Measurements from ENCODE around the gene GDPD4.

Gene GDPD4

DNA sequence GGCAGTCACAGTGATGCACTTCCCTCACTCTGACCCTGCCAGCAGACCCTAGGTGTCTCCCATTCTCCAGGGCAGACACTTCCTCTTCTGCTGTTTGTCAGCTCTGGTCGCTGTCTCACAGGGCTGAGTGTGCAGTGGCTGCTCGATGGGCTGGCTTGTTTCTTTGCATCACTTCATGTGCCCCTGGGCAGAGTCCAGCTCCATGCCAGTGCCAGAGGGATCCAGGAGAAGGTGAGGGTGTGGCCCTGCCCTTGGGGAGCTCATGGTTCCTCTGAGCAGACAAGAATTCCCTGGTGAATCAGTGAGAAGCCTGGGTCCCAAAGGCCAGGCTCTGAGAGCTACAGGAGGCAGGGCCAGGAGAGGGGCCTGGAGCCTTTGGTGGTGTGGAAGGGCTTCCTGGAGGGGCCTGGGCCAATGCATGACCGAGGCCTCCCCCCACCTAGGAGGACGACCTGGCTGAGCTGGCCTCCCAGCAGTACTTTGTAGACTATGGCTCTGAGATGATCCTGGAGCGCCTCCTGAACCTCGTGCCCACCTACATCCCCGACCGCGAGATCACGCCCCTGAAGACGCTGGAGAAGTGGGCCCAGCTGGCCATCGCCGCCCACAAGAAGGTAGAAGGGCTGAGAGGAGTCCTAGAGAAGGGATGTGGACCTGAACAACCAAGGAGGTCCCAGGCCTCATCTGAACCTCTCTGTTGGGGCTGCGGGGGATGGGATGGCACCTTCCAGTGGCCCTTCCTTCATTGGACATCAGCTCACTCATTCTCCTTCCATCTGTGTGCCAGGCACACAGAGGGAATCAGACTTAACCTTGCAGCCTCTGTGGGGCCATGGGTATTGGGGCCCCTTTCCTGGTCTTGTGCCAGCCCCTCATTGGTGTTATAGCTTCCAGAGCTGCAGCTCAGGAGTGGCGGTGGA, 107.3 kb downstream of the GDPD4 start:
- Histone ChIP-seq H2AK5ac (ENCODE audit: low read depth, low read length) (peak overlapping the region; percentile 24), H3K4me3 (ENCODE audit: low read length in 2 of 2) (no peak overlapping the region), H4K8ac (ENCODE audit: low read depth, low read length) (no peak overlapping the region), H3K27ac (replicated peaks; ENCODE audit: low read length) (no peak overlapping the region), H2AFZ (ENCODE audit: low read length) (no peak overlapping the region), H3K18ac (ENCODE audit: low read length) (peak overlapping the region; percentile 53), H3K79me1 (ENCODE audit: low read depth, low read length) (no peaks in the 10 kb centered on the region), H2BK15ac (ENCODE audit: low read length) (peak overlapping the region; percentile 76), H2BK12ac (ENCODE audit: low read length) (no peak overlapping the region), H3K36me3 (replicated peaks in 1 of 2; ENCODE audit: control insufficient read depth in 2 of 2, insufficient read depth in 2 of 2, low read length in 2 of 2) (no peaks in the 10 kb centered on the region), H3K23ac (ENCODE audit: low read depth, low read length, poor library complexity) (peak overlapping the region; percentile 39), H2BK5ac (ENCODE audit: low read length) (no peak overlapping the region), H3K4me1 (ENCODE audit: control insufficient read depth in 2 of 2, insufficient read depth in 1 of 2, low read depth in 1 of 2, low read length in 2 of 2) (no peaks in the 10 kb centered on the region), H4K91ac (ENCODE audit: low read depth, low read length, poor library complexity) (no peak overlapping the region), H3K14ac (ENCODE audit: low read length) (no peak overlapping the region), H3K9me3 (replicated peaks in 1 of 2; ENCODE audit: control insufficient read depth in 2 of 2, insufficient read depth in 1 of 2, low read depth in 1 of 2, low read length in 2 of 2) (peaks cover 0 to 5% of the 10 kb centered on the region in 2 donors), H3K4me2 (ENCODE audit: insufficient read depth, low read length, poor library complexity, severe bottlenecking) (no peak overlapping the region), H2BK120ac (ENCODE audit: low read depth, low read length) (peak overlapping the region; percentile 40), H3K9ac (ENCODE audit: low read depth, low read length, poor library complexity) (peak overlapping the region; percentile 13), H3K27me3 (ENCODE audit: control insufficient read depth in 3 of 3, insufficient read depth in 3 of 3, low read depth in 1 of 3, low read length in 3 of 3) (no peaks in the 10 kb centered on the region), H3K4ac (ENCODE audit: low read length) (no peak overlapping the region)
- DNase-seq (ENCODE audit: low spot score), result no peak
- no CpG with 5 or more reads among the region's 15 CpGs for WGBS, 2 donors (ENCODE audit: extremely low coverage in 2 of 2, insufficient read length in 2 of 2, insufficient replicate concordance in 1 of 2)

DNA sequence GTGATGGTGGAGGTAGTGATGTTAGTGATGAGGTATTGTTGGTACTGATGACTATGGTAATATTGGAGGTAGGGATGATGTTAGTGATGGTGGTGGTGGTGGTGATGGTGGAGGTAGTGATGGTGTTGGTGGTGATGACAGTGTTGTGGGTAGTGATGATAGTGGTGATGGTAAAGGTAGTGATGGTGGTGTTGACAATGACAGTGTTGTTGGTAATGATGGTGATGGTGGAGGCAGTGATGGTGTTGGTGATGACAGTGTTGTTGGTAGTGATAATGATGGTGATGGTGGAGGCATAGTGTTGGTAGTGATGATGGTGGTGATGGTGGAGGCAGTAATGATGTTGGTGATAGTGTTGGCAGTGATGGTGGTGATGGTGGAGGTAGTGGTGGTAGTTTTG, 108.3 kb downstream of the GDPD4 start:
- Histone ChIP-seq H4K91ac (ENCODE audit: low read depth, low read length, poor library complexity) (no peak overlapping the region), H3K4me1 (ENCODE audit: control insufficient read depth in 2 of 2, insufficient read depth in 1 of 2, low read depth in 1 of 2, low read length in 2 of 2) (no peaks in the 10 kb centered on the region), H3K9ac (ENCODE audit: low read depth, low read length, poor library complexity) (no peak overlapping the region), H2BK120ac (ENCODE audit: low read depth, low read length) (no peak overlapping the region), H3K4ac (ENCODE audit: low read length) (no peak overlapping the region), H2BK15ac (ENCODE audit: low read length) (no peak overlapping the region), H2AK5ac (ENCODE audit: low read depth, low read length) (no peak overlapping the region), H3K27me3 (ENCODE audit: control insufficient read depth in 3 of 3, insufficient read depth in 3 of 3, low read depth in 1 of 3, low read length in 3 of 3) (no peaks in the 10 kb centered on the region), H3K18ac (ENCODE audit: low read length) (no peak overlapping the region), H3K4me3 (ENCODE audit: low read length in 2 of 2) (peak overlapping the region in 1 of 2 donors; percentile 47), H3K14ac (ENCODE audit: low read length) (no peak overlapping the region), H3K9me3 (replicated peaks in 1 of 2; ENCODE audit: control insufficient read depth in 2 of 2, insufficient read depth in 1 of 2, low read depth in 1 of 2, low read length in 2 of 2) (peaks cover 0 to 5% of the 10 kb centered on the region in 2 donors), H2AFZ (ENCODE audit: low read length) (no peak overlapping the region), H3K36me3 (replicated peaks in 1 of 2; ENCODE audit: control insufficient read depth in 2 of 2, insufficient read depth in 2 of 2, low read length in 2 of 2) (no peaks in the 10 kb centered on the region), H4K8ac (ENCODE audit: low read depth, low read length) (no peak overlapping the region), H3K4me2 (ENCODE audit: insufficient read depth, low read length, poor library complexity, severe bottlenecking) (no peak overlapping the region), H2BK12ac (ENCODE audit: low read length) (no peak overlapping the region), H3K79me1 (ENCODE audit: low read depth, low read length) (no peaks in the 10 kb centered on the region), H2BK5ac (ENCODE audit: low read length) (no peak overlapping the region), H3K27ac (replicated peaks; ENCODE audit: low read length) (no peak overlapping the region), H3K23ac (ENCODE audit: low read depth, low read length, poor library complexity) (no peak overlapping the region)
- DNase-seq (ENCODE audit: low spot score), result no peak

GRCh38 chr11:77191823-77192495, 109.5 kb downstream of the GDPD4 start:
- no peak overlapping the region for H4K91ac ChIP-seq (ENCODE audit: low read depth, low read length, poor library complexity)
- H3K23ac ChIP-seq (ENCODE audit: low read depth, low read length, poor library complexity), result no peak overlapping the region
- peak overlapping the region; percentile 95 for H4K8ac ChIP-seq (ENCODE audit: low read depth, low read length)
- H2BK5ac ChIP-seq (ENCODE audit: low read length), result no peak overlapping the region
- no peak overlapping the region for H3K14ac ChIP-seq (ENCODE audit: low read length)
- no peak overlapping the region for H3K27ac ChIP-seq (replicated peaks; ENCODE audit: low read length)
- H2BK120ac ChIP-seq (ENCODE audit: low read depth, low read length), result no peak overlapping the region
- WGBS, 2 donors (ENCODE audit: extremely low coverage in 2 of 2, insufficient read length in 2 of 2, insufficient replicate concordance in 1 of 2), result no CpG with 5 or more reads among the region's 27 CpGs
- no peaks in the 10 kb centered on the region for H3K4me1 ChIP-seq (ENCODE audit: control insufficient read depth in 2 of 2, insufficient read depth in 1 of 2, low read depth in 1 of 2, low read length in 2 of 2)
- H3K36me3 ChIP-seq (replicated peaks in 1 of 2; ENCODE audit: control insufficient read depth in 2 of 2, insufficient read depth in 2 of 2, low read length in 2 of 2), result no peaks in the 10 kb centered on the region
- no peaks in the 10 kb centered on the region for H3K27me3 ChIP-seq (ENCODE audit: control insufficient read depth in 3 of 3, insufficient read depth in 3 of 3, low read depth in 1 of 3, low read length in 3 of 3)
- peak overlapping the region; percentile 83 for H3K18ac ChIP-seq (ENCODE audit: low read length)
- no peak overlapping the region for H3K4me2 ChIP-seq (ENCODE audit: insufficient read depth, low read length, poor library complexity, severe bottlenecking)
- no peak overlapping the region for H2BK12ac ChIP-seq (ENCODE audit: low read length)
- peaks cover 0 to 5% of the 10 kb centered on the region in 2 donors for H3K9me3 ChIP-seq (replicated peaks in 1 of 2; ENCODE audit: control insufficient read depth in 2 of 2, insufficient read depth in 1 of 2, low read depth in 1 of 2, low read length in 2 of 2)
- DNase-seq (ENCODE audit: low spot score), result peak; percentile 64
- no peak overlapping the region for H3K4ac ChIP-seq (ENCODE audit: low read length)
- H3K9ac ChIP-seq (ENCODE audit: low read depth, low read length, poor library complexity), result no peak overlapping the region
- H2BK15ac ChIP-seq (ENCODE audit: low read length), result peak overlapping the region; percentile 29
- H2AK5ac ChIP-seq (ENCODE audit: low read depth, low read length), result no peak overlapping the region
- H3K4me3 ChIP-seq (ENCODE audit: low read length in 2 of 2), result peak overlapping the region in 1 of 2 donors; percentile 15
- H2AFZ ChIP-seq (ENCODE audit: low read length), result peak overlapping the region; percentile 57
- no peaks in the 10 kb centered on the region for H3K79me1 ChIP-seq (ENCODE audit: low read depth, low read length)

GRCh38 chr11:77191429-77191822, 110.1 kb downstream of the GDPD4 start:
- no CpG with 5 or more reads among the region's 11 CpGs for WGBS, 2 donors (ENCODE audit: extremely low coverage in 2 of 2, insufficient read length in 2 of 2, insufficient replicate concordance in 1 of 2)

More at GRCh38 chr11:77191429-77191822, 110.1 kb downstream of the GDPD4 start:
- Histone ChIP-seq H3K23ac (ENCODE audit: low read depth, low read length, poor library complexity) (no peak overlapping the region), H2AK5ac (ENCODE audit: low read depth, low read length) (no peak overlapping the region), H3K4ac (ENCODE audit: low read length) (no peak overlapping the region), H3K27ac (replicated peaks; ENCODE audit: low read length) (no peak overlapping the region), H4K8ac (ENCODE audit: low read depth, low read length) (no peak overlapping the region), H2BK15ac (ENCODE audit: low read length) (peak overlapping the region; percentile 29), H3K36me3 (replicated peaks in 1 of 2; ENCODE audit: control insufficient read depth in 2 of 2, insufficient read depth in 2 of 2, low read length in 2 of 2) (no peaks in the 10 kb centered on the region), H3K18ac (ENCODE audit: low read length) (no peak overlapping the region), H2BK120ac (ENCODE audit: low read depth, low read length) (no peak overlapping the region), H3K4me2 (ENCODE audit: insufficient read depth, low read length, poor library complexity, severe bottlenecking) (no peak overlapping the region), H2BK5ac (ENCODE audit: low read length) (no peak overlapping the region), H3K9ac (ENCODE audit: low read depth, low read length, poor library complexity) (no peak overlapping the region), H3K4me1 (ENCODE audit: control insufficient read depth in 2 of 2, insufficient read depth in 1 of 2, low read depth in 1 of 2, low read length in 2 of 2) (no peaks in the 10 kb centered on the region), H4K91ac (ENCODE audit: low read depth, low read length, poor library complexity) (no peak overlapping the region), H3K79me1 (ENCODE audit: low read depth, low read length) (no peaks in the 10 kb centered on the region), H2BK12ac (ENCODE audit: low read length) (no peak overlapping the region), H2AFZ (ENCODE audit: low read length) (peak overlapping the region; percentile 57), H3K27me3 (ENCODE audit: control insufficient read depth in 3 of 3, insufficient read depth in 3 of 3, low read depth in 1 of 3, low read length in 3 of 3) (no peaks in the 10 kb centered on the region), H3K9me3 (replicated peaks in 1 of 2; ENCODE audit: control insufficient read depth in 2 of 2, insufficient read depth in 1 of 2, low read depth in 1 of 2, low read length in 2 of 2) (peaks cover 0 to 5% of the 10 kb centered on the region in 2 donors), H3K14ac (ENCODE audit: low read length) (no peak overlapping the region), H3K4me3 (ENCODE audit: low read length in 2 of 2) (no peak overlapping the region)
- DNase-seq (ENCODE audit: low spot score), result no peak
